Activated CD4-positive, alpha-beta T cell treated with anti-CD3 and anti-CD28 coated beads for 36 hours (primary cell): ENCODE results near the gene HIVEP3. TPM values are rescaled to one million over a fixed set of nuclear protein-coding genes. Genes with fewer than 3 reads are reported as not detected.

Source experiments
- ATAC-seq: fragments of 200-7000 bp; cut with Tn5 transposase; one replicate; pipeline ENCODE4 v1.10.0; 2021; ENCODE audit warnings: mild to moderate bottlenecking, moderate library complexity
- CTCF ChIA-PET: fragments of 350-600 bp; sonication (Branson Sonifier 250); formaldehyde crosslinking; loops from one replicate; lab custom pipeline; 2021; ENCODE audit warnings: antibody characterized with exemption; lab: Charles Lee
- POLR2A ChIA-PET: fragments of 350-600 bp; sonication (Branson Sonifier 250); formaldehyde crosslinking; loops from one replicate; lab custom pipeline; 2021; ENCODE audit warnings: antibody characterized with exemption, inconsistent platforms; lab: Charles Lee
- DNase-seq: peaks from one replicate; pipeline ENCODE4 v3.0.0-alpha.2; 2020
- H3K27ac Mint-ChIP-seq: one replicate; pipeline ENCODE4 v1.8.0; 2021; ENCODE audit warnings: mixed read lengths
- H3K27me3 Mint-ChIP-seq: one replicate; pipeline ENCODE4 v1.8.0; 2021; ENCODE audit warnings: mixed read lengths
- H3K36me3 Mint-ChIP-seq: one replicate; pipeline ENCODE4 v1.8.0; 2021; ENCODE audit warnings: low read depth, mixed read lengths
- H3K4me1 Mint-ChIP-seq: one replicate; pipeline ENCODE4 v1.8.0; 2021; ENCODE audit warnings: mixed read lengths
- H3K4me3 Mint-ChIP-seq: one replicate; pipeline ENCODE4 v1.8.0; 2021; ENCODE audit warnings: mild to moderate bottlenecking, moderate library complexity, mixed read lengths
- H3K9me3 Mint-ChIP-seq: one replicate; pipeline ENCODE4 v1.8.0; 2021; ENCODE audit warnings: low read depth, mixed read lengths
- intact Hi-C, 2 experiments: fragments of 100-400 bp; cut with DNase I in 1 of 2; cut with micrococcal nuclease in 1 of 2; formaldehyde crosslinking; loops; one replicate each; pipeline versions ENCODE4 v1.14.2 to v1.15.1; 2022 to 2024; cut with DNase I, micrococcal nuclease
- total RNA-seq, 2 experiments: library from RNA; stranded (reverse); gene quantifications; one replicate each; pipeline ENCODE4 v1.2.3, GENCODE V29; 2021

Gene HIVEP3
- total RNA-seq, 2 experiments from 2014 or later, result 29.4 to 39.6 TPM

DNA sequence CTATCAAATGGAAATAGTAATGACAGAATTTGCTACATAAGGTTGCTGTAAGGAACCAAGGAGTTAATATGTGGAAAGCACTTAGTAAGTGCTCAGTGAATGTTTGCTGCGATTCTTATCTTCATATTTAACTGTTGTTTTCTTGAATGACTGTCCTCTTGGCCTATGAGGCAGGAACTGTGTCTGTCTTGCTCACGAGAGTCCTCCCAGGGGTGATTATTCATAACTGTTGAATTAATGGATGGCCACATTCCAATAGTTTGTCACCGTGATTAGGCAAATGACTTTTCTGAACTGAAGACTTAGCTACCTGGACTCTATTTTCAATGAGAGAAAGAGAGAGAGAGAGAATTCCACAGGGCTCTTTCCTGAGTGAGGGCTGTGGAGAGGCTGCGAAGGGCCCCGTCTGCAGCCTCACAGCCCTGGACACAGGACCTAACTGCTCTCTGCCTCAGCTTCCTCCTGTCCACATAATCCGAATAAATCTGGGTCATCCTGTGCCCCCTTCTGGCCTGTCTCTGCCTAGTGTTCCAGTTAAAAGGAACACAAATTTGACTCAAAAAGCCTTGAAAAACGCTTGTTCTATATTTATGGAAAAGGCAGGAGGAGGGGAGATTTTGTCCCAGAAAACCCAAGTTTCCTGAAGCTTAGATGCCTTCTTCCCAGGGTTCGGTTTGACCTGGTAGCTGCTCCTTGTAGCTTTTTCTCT, 442.7 kb downstream of the HIVEP3 start:
- no peak for DNase-seq
- no peak for ATAC-seq
- Mint-ChIP-seq H3K9me3 (no peaks in the 10 kb centered on the region), H3K36me3 (no peaks in the 10 kb centered on the region), H3K27me3 (no peaks in the 10 kb centered on the region), H3K4me1 (no peaks in the 10 kb centered on the region), H3K4me3 (no peak overlapping the region), H3K27ac (no peak overlapping the region)
- ChIA-PET CTCF (interaction anchor here (0.6 to 1.8 kb wide), 5 partner anchors 15 to 385 kb away, joined by 3 to 6 read pairs (median 4); no protein-coding TSS in a partner anchor), POLR2A (no interaction called here)
- intact Hi-C loops, result no loop called here

DNA sequence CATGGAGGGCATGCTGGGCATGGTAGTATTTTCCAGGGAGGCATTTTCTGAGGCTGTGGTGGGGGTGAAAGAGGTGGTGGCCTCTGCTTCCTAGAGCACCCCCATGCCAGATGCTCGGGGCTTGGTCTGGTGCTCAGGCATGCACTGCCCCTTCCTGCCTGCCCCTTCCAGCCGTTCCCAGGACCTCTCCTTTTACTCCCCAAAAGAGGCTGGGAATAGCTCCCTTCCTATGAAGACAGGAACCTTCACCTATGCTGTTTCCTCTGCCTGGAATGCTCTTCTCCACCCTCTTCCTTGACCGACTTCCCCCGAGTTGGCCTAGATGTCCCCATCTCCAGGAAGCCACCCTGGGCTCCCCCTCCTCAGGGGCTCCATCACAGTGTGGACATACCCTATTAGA, 443.4 kb downstream of the HIVEP3 start:
- Mint-ChIP-seq H3K36me3 (no peaks in the 10 kb centered on the region), H3K4me1 (no peaks in the 10 kb centered on the region), H3K27ac (no peak overlapping the region), H3K9me3 (no peaks in the 10 kb centered on the region), H3K27me3 (no peaks in the 10 kb centered on the region), H3K4me3 (no peak overlapping the region)
- ChIA-PET CTCF (interaction anchor here (0.6 to 1.7 kb wide), 3 partner anchors 40 to 385 kb away, joined by 3 to 6 read pairs (median 3); no protein-coding TSS in a partner anchor), POLR2A (no interaction called here)
- ATAC-seq, result no peak
- DNase-seq, result no peak
- intact Hi-C loops, result no loop called here

DNA sequence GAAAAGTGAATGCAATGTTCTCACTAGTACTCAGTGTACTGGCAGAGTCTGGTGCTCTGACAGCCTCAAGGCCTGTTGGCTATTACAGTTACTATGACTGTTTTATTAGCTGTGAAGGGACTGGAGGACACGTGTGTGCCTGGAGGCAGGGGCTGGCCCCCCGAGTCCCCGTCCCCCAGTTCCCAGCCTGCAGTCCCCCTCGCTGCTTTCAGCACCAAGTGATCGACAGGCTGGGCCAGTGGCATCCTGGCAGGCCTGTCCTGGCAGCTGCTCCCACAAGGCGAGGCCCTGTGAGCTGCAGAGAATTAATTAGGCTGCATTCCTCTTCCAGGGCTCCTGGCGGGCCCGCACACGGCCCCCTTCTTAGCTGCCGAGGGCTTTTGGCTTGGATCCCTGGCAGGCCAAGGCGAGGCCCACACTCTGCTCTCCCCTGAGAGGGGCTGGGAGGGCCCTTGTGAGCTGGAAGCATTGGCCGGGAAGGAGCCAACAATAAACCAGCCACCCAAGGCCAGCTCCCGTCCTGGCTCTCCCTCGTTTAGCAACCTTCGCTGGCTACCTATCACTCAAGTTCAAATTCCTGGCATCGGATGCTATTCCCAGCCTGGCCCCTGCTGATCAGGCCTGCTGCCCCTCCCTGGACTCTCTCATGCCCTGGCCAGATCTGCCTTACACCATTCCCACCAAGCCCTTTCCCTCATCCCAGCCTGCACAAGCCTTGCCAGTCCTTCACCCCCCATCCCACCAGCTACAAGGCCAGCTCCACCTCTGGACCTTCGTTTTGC, 444.0 kb downstream of the HIVEP3 start:
- H3K36me3 Mint-ChIP-seq, result no peaks in the 10 kb centered on the region
- no peaks in the 10 kb centered on the region for H3K4me1 Mint-ChIP-seq
- intact Hi-C loops, result no loop called here
- H3K27me3 Mint-ChIP-seq, result no peaks in the 10 kb centered on the region
- ATAC-seq, result no peak
- CTCF ChIA-PET, result interaction anchor here (0.7 to 1.7 kb wide), 2 partner anchors 40 to 208 kb away, joined by 3 to 6 read pairs; no protein-coding TSS in a partner anchor
- no peaks in the 10 kb centered on the region for H3K9me3 Mint-ChIP-seq
- H3K4me3 Mint-ChIP-seq, result no peak overlapping the region
- no peak for DNase-seq
- H3K27ac Mint-ChIP-seq, result no peak overlapping the region
- POLR2A ChIA-PET, result interaction anchor here (0.6 kb wide), 1 partner anchor 1381 kb away, joined by 6 read pairs; no protein-coding TSS in a partner anchor

DNA sequence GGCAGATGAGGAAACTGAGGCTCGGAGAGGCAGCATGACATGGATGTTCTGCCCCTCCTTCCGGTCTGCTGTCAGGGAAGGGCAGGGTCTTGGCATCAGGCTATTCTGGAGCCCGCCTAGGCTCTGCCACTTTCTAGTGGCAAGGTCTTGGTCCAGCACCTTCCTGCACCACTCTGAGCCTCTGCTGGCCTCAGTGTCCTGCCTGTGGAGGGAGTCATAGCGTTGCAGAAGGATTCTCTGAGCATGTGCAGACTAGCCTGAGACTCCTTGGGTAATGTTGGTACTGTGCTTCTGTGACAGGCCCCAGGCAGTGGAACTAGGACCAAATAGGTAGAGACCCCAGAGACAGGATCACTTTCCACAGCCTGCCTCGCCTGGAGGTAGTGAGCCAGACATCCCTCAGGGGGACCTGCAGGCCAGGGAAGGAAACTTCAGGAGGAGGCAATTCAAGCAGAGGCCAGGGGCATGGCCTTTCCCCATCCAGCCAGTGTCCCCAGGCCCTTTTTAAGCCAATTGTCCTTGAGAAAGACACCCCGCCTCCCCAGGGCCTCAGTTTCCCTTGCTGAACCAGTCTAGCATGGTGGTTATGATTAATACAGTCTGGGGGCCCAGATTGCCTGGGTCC, 444.9 kb downstream of the HIVEP3 start:
- Mint-ChIP-seq H3K27ac (no peak overlapping the region), H3K4me1 (no peaks in the 10 kb centered on the region), H3K9me3 (no peaks in the 10 kb centered on the region), H3K36me3 (no peaks in the 10 kb centered on the region), H3K27me3 (no peaks in the 10 kb centered on the region), H3K4me3 (no peak overlapping the region)
- ATAC-seq, result no peak
- CTCF ChIA-PET, result no interaction called here
- intact Hi-C loops, result no loop called here
- no peak for DNase-seq
- POLR2A ChIA-PET, result no interaction called here

DNA sequence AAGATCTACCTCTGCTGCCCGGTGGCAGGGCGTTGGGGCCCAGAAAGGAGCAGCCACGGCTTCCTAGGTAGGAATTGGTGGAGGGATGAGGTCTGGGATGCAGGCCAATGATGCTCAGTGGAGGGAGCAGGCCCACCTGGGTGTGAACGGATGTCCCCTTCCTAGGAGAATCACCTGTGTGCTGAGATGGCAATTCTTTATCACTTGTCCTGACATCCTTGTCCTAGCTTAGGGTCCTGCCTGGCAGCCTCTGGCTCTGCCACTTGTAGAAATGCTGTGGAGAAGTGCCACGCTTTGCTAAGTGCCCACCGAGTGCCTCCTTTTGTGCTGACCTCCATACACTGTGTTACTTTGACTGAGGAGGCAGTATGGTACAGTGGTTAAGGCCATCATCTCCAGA, 447.1 kb downstream of the HIVEP3 start:
- ATAC-seq, result no peak
- H3K27ac Mint-ChIP-seq, result no peak overlapping the region
- H3K27me3 Mint-ChIP-seq, result no peaks in the 10 kb centered on the region
- ChIA-PET POLR2A (no interaction called here), CTCF (no interaction called here)
- DNase-seq, result no peak
- no peak overlapping the region for H3K4me3 Mint-ChIP-seq
- no peaks in the 10 kb centered on the region for H3K9me3 Mint-ChIP-seq
- intact Hi-C loops, result no loop called here
- no peaks in the 10 kb centered on the region for H3K36me3 Mint-ChIP-seq
- no peaks in the 10 kb centered on the region for H3K4me1 Mint-ChIP-seq

DNA sequence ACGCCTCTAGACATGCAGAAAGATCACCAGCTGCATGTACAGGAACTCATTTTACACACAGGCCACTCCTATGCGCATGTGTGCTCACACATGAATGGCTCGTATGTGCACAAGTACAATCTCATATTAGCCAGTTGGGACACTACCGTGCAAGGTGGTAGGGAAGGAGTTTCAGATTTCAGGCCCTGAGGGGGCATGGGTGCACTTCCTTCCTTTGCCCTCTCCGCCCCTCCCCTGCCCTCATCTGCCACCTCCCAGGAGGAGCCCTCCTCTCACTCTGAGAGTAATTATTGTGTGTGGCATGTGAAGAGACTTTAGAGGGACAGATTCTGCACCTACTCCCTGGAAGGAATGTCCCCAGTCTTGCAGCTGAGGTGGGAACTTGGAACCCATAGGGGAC, 449.0 kb downstream of the HIVEP3 start:
- intact Hi-C loops, result no loop called here
- no peaks in the 10 kb centered on the region for H3K36me3 Mint-ChIP-seq
- H3K4me3 Mint-ChIP-seq, result no peak overlapping the region
- no peaks in the 10 kb centered on the region for H3K9me3 Mint-ChIP-seq
- H3K27ac Mint-ChIP-seq, result no peak overlapping the region
- DNase-seq (no peak), ATAC-seq (no peak)
- H3K27me3 Mint-ChIP-seq, result no peaks in the 10 kb centered on the region
- ChIA-PET POLR2A (no interaction called here), CTCF (no interaction called here)
- H3K4me1 Mint-ChIP-seq, result no peaks in the 10 kb centered on the region

DNA sequence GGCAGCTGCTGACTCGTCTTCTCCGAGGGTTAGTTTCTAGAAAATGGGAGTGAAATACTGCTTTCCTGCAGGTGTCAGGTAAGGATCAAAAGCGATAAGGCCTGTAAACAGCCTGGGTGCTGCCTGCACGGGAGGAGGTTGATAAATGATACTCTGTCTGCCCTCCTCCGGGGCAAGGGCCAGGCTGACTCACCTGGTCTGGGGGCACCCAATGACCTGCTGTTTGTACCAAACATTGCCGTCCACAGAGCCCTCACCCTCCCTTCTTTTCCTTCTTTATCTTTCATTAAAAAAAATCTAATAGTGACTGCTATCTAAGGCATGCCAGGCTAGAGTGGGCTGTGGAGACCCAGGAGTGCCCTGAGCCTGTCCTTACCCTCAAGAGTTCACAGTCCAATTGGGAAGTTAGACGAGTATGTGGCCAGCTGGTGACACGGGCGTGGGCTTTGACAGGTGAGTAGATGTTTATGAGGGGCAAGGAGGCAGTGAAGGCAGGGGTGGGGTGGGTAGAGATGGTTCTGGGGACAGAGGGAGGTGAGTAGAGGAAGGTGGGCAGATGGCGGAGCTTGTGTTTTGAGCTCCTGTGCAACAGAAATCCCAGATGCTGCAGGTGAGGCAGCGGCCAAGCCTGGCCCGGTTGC, 450.5 kb downstream of the HIVEP3 start:
- H3K27ac Mint-ChIP-seq, result no peak overlapping the region
- no peak overlapping the region for H3K4me3 Mint-ChIP-seq
- intact Hi-C loops, result no loop called here
- DNase-seq (no peak), ATAC-seq (no peak)
- no peaks in the 10 kb centered on the region for H3K4me1 Mint-ChIP-seq
- H3K36me3 Mint-ChIP-seq, result no peaks in the 10 kb centered on the region
- ChIA-PET POLR2A (no interaction called here), CTCF (interaction anchor here (0.6 kb wide), 1 partner anchor 129 kb away, joined by 3 read pairs; no protein-coding TSS in a partner anchor)
- H3K9me3 Mint-ChIP-seq, result no peaks in the 10 kb centered on the region
- H3K27me3 Mint-ChIP-seq, result no peaks in the 10 kb centered on the region

DNA sequence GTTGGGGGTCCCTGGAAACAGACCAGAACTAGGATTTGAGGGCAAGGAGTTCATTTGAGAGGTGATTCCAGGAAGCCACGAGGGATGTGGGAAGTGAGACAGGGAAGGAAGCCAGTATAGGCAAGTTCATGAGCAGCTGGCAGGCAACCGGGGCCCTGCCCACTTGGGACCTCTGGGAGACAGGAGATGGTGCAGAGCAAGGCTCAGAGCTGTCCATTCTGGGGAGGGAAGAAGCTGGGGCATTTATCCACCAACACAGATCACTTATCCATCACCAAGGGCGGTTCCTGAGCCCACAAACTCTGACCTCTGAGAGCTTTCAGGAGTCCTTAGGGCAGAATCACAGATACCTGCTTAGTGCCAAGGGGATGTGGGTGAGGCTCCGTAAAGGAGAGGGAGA, 451.0 kb downstream of the HIVEP3 start:
- ATAC-seq (no peak), DNase-seq (no peak)
- H3K4me3 Mint-ChIP-seq, result no peak overlapping the region
- H3K27me3 Mint-ChIP-seq, result no peaks in the 10 kb centered on the region
- no peak overlapping the region for H3K27ac Mint-ChIP-seq
- intact Hi-C loops, result no loop called here
- no peaks in the 10 kb centered on the region for H3K36me3 Mint-ChIP-seq
- POLR2A ChIA-PET, result no interaction called here
- H3K9me3 Mint-ChIP-seq, result no peaks in the 10 kb centered on the region
- CTCF ChIA-PET, result interaction anchor here (1.4 kb wide), 1 partner anchor 153 kb away, joined by 3 read pairs; no protein-coding TSS in a partner anchor
- H3K4me1 Mint-ChIP-seq, result no peaks in the 10 kb centered on the region

DNA sequence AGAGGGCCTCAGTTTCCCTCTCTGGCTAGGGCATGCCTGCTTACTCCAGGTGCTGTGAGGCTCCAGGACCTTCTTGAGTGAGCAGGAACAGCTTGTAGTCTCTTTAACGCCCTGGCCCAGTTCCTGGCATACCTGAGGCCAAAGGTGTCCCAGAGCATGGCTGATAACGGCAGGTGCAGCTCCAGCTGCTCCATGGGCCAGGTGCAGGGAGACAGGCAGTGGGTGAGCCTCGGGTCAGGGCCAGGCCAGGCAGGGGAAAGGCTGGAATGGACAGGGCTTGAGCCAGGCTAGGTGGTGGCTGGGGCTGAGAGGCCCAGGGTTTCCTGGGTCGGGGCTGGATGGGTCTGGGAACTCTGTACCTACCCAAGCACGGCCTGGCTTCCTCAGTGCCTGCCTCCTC, 452.6 kb downstream of the HIVEP3 start:
- ATAC-seq (no peak), DNase-seq (no peak)
- Mint-ChIP-seq H3K36me3 (no peaks in the 10 kb centered on the region), H3K9me3 (no peaks in the 10 kb centered on the region), H3K4me3 (no peak overlapping the region), H3K27ac (no peak overlapping the region), H3K27me3 (no peaks in the 10 kb centered on the region), H3K4me1 (no peaks in the 10 kb centered on the region)
- POLR2A ChIA-PET, result no interaction called here
- CTCF ChIA-PET, result interaction anchor here (1.4 kb wide), 1 partner anchor 151 kb away, joined by 3 read pairs; no protein-coding TSS in a partner anchor
- intact Hi-C loops, result no loop called here

DNA sequence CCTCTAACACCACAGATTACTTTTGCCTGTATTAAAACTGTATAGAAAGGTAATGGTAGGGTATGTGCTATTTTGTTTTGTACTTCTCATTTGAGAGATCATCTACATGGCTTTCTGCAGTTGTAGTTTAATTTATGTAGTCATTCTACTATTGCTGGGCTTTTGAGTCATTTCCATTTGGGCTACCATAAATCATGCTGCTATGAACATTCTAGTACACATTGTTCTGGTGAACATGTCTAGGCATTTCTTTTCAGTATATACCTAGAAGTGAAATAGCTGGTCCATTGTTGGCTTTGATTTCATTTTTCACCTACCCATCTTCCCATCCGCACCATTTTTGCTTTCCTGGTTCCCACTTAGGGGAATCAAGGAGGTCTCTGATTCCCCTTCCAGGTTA, 453.0 kb downstream of the HIVEP3 start:
- Mint-ChIP-seq H3K27me3 (no peaks in the 10 kb centered on the region), H3K9me3 (no peaks in the 10 kb centered on the region), H3K4me3 (no peak overlapping the region), H3K27ac (no peak overlapping the region), H3K4me1 (no peaks in the 10 kb centered on the region), H3K36me3 (no peaks in the 10 kb centered on the region)
- ChIA-PET CTCF (no interaction called here), POLR2A (no interaction called here)
- intact Hi-C loops, result no loop called here
- DNase-seq, result no peak
- ATAC-seq, result no peak

DNA sequence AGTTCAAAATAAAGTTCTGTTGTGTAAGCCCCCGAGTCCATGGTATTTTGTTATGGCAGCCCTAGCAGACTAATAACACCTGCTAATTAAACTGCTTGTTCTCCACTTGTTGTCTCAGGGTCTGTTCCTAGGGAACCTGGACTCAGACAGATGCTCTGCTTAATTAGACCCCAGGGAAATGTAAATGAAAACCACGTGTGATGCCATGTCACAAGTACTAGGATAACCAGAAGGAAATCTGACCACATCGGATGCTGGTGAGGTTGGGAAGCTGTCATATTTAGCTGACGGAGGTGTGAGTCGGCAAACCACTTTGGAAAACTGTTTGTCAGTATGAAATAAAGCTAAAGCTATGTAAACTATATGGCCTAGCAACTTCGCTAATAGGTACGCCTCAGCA, 453.8 kb downstream of the HIVEP3 start:
- DNase-seq (no peak), ATAC-seq (no peak)
- Mint-ChIP-seq H3K4me3 (no peak overlapping the region), H3K9me3 (no peaks in the 10 kb centered on the region), H3K36me3 (no peaks in the 10 kb centered on the region), H3K27ac (no peak overlapping the region), H3K4me1 (no peaks in the 10 kb centered on the region), H3K27me3 (no peaks in the 10 kb centered on the region)
- intact Hi-C loops, result no loop called here
- ChIA-PET CTCF (interaction anchor here (0.6 kb wide), 1 partner anchor 293 kb away, joined by 3 read pairs; no protein-coding TSS in a partner anchor), POLR2A (interaction anchor here (0.5 to 0.6 kb wide), 2 partner anchors 18 to 303 kb away, joined by 3 read pairs; no protein-coding TSS in a partner anchor)
